NCI-H345 treated with DMSO at 0.1 percent for 48 hours (cell line): ENCODE measurements around the gene SERTAD4.
A peak's percentile ranks its signal among the peaks of the same experiment; 100 is the strongest.
"Not testable (repeated sequence)": the region's sequence is repeated elsewhere in the genome, so short reads cannot be mapped to it uniquely, and the experiment has no call there.

Source experiments
- DNase-seq: peaks from one replicate; lab custom pipeline; 2025; ENCODE audit not compliant: unreplicated experiment; lab: John Stamatoyannopoulos, UW

Gene SERTAD4

DNA sequence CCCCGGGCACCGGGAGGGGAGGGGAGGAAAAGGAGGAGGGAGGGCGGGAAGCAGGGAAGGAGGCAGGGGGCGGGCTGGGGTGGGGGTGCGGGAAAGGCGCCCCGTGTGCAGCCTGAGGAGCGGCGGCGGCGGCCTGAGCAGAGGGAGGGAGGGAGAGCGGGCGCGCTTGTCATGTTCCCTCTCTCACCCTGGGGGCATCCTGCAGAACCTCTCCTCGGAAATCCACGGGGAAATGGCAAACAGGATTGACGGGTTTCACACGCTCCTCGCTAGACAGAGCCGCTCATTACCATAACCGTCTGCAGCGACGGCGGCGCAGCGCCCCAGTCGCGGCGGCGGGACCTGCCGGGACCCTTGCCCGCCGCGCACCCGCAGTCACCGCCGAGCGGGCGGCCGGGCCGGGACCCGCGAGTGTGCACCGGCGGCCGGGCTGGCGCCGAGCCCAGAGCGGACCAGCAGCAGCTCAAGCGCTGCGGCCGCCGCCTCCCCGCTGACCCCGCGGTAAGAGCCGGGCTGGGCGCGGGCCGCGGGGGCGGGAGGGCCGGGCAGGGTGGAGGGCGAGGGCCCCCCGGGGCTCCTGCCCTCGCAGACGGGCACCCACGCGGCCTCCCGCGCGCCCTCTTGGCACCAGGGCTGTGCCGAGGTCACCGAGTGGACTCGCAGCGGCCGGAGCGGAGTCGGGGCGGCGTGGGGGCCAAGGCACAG, at the start of gene SERTAD4:
Gene SERTAD4, plus strand, starts transcription at position 286 of the 705 bp plus-strand sequence. CDS start 5,165 bp downstream, outside the sequence.
- peak; percentile 45 for DNase-seq

DNA sequence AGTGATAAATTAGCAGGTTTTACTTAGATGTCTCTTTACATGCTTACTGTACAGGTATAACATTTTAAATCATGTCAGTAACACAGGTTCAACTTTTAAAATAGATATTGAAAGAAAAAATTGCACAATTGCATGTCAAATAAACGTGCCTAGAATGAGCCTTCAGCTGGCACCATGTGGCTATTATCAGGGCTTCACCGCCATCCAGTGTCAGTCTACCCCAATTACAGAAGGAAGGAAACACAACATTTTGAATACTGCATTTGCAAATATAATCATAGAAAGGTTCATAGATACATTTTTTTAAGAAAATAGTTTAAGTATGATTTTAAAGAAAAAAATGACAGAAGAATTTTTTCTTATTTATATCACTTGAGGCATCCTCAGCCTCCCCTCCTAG, 47.5 kb upstream of the SERTAD4 start:
- DNase-seq, result no peak

DNA sequence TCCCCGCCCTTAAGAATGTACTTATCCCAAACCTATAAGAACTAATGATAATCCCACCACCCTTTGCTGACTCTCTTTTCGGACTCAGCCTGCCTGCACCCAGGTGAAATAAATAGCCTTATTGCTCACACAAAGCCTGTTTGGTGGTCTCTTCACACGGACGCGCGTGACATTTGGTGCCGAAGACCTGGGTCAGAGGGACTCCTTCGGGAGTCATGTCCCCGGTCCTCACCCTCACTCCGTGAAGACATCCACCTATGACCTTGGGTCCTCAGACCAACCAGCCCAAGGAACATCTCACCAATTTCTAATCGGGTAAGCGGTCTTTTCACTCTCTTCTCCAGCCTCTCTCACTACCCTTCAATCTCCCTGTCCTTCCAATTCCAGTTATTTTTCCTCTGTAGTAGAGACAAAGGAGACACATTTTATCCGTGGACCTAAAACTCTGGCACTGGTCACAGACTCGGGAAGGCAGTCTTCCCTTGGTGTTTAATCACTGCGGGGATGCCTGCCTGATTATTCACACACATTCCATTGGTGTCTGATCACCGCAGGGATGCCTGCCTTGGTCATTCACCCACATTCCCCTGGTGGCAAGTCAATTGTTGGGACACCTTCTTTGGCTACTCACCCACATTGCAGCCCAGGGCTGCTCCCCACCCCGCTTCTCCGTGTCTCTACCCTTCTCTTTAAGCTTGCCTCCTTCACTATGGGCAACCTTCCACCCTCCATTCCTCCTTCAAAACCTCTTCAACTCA, 44.6 kb upstream of the SERTAD4 start:
- not testable (repeated sequence) for DNase-seq

DNA sequence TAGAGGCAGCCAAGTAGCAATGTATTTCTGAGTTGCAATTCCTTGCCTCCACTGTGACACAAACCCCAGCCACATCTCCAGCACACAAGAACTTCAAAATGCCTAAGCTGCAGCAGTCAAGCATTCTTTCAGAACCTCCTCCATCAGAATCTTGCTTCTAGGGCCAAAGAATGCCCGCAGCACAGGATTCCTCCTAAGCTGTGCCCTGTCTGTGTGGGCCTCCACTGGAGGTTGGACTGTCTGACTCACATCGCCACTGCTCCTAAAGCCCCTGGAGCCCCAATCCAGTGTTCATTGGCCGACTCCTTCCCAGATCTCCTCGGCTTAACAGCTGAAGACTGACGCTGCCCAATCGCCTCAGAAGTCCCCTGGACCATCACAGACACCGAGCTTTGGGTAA, 43.2 kb upstream of the SERTAD4 start:
- no peak for DNase-seq

DNA sequence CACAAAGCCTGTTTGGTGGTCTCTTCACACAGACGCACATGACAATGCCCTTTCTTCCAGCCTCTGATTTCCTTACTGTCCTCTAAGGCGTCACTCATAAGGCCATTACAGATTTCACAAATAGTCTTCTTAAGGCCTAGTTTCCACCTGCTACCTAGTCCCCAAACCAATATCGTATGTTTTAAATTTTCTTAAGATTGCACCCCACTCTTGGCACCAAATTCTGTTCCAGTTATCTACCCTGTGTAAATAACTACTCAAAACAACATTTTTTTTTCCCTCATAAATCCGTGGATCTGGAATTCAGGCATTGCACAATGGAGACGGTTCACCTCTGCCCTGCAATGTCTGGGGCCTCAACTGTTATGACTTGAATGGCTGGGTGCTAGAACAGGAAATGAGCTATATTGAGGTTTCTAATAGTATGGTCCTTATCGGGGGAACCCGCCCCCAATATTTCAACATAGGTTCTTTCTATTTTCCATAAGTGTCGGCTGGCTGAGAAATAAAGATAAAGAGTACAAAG, 36.9 kb upstream of the SERTAD4 start:
- no peak for DNase-seq

DNA sequence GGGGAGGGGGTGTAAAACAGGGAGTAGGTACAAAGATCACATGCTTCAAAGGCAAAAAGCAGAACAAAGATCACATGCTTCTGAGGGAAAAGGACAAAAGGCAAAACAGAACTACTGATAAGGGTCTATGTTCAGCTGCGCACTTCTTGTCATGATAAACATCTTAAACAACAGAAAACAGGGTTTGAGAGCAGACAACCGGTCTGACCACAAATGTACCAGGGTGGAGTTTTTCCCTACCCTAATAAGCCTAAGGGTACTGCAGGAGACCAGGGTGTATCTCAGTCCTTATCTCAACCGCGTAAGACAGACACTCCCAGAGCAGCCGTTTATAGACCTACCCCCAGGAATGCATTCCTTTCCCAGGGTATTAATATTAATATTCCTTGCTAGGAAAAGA, 36.3 kb upstream of the SERTAD4 start:
- not testable (repeated sequence) for DNase-seq

DNA sequence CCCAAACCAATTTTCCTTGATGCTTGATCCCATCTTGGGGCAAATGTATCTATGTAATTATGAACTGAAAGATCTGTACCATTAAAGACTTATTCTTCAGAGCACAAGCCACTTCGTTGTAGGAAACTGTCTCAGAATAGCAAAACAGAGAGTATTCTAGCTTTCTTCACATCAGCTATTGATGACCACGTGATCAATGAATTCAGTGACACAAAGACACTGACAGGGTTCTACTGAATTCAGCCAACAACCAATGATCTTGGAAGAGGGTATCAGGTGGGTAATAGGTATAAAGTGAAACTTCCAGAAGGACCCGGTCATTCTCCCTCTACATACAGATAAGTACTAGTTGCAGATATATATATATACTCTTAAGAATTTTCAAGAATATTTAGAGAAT, 33.8 kb upstream of the SERTAD4 start:
- DNase-seq, result no peak

DNA sequence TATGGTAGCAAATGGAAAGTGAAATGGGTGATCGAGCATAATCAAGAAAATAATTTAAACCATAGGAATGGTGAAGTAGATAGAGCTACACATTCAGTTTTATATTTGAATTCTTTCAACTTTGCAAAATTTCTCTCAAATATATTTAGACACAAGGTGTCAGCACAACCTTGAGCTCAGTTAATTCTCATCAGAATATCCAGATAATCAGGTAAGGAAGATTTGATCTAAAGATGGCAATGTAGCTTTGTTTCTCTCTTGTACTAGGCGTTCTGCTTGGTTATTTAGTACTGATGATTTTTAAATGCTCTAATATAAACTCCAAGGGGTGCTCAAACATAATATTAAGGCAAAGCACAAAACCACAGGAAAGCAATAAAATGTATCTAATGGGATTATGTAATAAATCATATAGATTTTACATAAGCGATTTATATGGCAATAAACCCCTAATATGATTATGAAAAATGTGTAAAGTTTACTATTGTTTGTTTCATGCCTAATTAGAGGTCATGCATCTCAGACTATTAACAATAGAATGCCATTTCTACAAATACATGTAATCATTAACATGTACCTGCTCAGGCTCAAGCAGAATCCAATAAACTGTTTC, 32.4 kb upstream of the SERTAD4 start:
- no peak for DNase-seq

DNA sequence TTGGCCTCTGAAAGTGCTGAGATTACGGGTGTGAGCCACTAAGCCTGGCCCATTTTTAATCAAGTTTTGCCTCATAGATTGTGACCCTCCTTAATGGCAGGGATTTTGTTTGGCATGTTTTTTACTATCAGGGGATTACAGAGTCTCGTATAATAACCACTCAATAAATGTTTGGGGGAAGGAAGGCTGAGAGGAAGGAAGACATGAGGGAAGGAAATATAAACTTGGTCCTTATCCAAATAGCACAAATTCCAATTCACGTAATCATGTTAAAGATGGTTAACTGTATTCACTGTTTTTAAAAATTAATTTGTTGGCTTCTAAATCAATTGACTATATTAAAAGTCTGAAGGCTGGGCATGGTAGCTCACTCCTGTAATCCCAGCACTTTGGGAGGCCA, 30.9 kb upstream of the SERTAD4 start:
- DNase-seq, result no peak

DNA sequence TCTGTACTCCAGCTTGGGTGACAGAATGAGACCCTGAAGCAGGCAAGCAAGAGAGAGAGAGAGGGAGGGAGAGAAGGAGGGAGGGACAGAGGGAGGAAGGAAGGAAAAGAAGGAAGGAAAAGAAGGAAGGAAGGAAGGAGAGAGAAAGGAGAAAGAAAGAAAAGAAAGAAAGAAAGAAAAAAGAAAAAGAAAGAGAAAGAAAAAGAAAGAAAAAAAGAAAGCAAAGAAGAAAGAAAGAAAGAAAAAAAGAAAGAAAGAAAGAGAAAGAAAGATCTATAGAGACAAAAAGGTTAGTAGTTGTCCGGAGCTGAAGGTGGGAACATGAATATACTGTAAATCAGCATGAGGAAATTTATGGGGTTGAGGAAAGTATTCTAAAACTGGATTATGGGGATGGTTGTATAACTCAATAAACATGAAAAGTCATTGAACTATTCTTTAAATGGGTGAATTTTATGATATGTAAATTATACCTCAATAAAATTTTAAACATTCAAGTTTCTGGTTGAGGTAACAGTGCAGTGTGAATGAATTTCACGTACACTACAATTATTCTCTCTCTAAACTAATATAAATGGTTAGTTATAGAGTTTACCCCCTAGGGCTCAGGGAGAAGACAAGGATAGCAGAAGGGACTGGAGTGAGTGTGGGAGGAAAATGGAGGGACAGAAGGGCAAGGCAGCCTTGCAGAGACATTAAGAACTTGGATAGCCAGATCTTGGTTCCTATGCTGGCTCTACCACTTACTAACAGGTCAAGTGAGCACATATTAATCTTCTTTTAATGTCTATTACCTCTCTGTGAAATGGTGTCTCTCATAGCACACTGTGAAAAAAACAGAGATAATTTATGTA, 24.8 kb upstream of the SERTAD4 start:
- no peak for DNase-seq

DNA sequence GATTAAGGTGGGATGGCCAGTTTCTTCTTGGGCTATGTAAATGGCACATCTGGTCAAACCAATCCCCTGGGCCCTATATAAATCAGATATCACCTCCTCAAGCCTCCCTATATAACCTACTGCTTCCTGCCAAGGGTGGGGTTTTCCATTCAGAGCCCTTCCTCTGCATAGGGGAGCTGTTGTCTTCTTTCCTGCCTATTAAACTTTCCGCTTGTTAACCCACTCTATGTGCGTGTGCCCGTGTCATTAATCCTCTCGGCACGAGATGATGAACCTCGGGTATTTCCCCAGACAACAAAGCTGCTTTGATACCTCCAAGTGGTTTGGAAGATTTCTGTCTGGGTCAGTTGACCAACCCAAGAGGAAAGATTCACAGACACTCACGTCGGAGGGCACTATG, 19.3 kb upstream of the SERTAD4 start:
- no peak for DNase-seq

DNA sequence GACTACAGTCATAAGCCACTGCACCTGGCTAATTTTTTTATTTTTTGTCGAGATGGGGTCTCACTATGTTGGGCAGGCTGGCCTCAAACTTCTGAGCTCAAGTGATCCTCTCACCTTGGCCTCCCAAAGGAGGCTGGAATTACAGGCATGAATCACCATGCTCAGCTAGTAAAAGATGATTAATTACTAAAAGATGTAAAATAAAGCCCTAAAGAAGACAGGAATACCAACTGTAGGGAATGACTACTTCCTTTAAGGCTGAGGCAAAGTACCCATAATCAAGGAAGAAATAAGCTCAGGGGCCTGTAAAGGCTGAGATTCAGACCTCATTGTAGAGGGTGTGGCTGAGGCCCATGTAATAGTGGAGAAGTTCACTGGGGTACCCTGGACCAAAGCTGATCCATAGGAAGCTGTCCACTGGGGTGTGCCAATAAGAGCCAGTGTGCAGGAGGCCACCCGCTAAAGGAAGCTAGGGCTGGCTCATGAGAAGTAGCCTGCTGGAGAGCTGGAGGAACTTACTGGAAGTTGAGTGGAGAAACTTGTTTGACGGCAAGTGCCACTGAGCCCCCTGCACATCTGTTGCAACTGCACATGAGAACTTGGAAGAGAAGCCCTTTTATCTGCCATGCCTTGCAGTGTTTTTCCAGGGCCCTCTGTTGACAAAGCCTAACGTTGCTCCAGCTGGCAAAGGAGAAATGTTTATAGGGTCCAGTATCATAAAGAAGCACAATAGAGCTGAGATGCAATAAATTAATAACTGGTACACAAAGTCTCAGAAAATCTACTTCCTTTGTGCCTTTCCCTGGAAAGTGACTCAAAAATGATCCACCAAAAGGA, 17.8 kb upstream of the SERTAD4 start:
- DNase-seq, result no peak

DNA sequence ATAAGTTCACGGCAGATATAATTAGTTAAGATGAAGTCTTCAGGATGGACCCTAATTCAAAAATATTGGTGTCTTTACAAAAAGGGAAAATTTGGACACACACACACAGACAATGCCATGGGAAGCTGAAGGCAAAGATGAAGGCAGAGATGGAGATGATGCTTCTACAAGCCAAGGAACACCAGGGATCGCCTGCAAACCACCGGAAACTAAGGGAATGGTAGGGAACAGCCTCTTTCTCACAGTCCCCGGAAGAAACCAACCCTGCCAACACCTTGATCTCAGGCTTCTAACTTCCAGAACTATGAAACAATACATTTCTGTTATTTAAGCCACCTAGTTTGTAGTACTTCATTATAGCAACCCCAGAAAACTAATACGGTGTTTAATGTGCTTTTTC, 15.1 kb upstream of the SERTAD4 start:
- no peak for DNase-seq

DNA sequence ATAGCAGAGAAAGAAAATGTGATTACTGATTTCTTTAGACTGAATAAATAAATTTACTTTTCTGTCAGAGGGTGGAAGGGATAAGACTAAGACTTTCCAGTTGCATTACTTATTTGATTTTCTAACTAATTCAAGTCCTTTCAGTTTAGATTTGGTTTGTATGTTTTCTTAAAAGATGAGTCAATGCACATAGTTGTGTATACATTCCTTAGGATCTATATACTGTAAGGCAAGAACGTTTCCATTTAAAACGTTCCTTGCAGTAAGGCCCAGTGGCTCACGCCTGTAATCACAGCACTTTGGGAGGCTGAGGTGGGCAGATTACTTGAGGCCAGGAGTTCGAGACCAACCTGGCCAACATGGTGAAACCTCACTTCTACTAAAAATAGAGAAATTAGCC, 14.5 kb upstream of the SERTAD4 start:
- no peak for DNase-seq

DNA sequence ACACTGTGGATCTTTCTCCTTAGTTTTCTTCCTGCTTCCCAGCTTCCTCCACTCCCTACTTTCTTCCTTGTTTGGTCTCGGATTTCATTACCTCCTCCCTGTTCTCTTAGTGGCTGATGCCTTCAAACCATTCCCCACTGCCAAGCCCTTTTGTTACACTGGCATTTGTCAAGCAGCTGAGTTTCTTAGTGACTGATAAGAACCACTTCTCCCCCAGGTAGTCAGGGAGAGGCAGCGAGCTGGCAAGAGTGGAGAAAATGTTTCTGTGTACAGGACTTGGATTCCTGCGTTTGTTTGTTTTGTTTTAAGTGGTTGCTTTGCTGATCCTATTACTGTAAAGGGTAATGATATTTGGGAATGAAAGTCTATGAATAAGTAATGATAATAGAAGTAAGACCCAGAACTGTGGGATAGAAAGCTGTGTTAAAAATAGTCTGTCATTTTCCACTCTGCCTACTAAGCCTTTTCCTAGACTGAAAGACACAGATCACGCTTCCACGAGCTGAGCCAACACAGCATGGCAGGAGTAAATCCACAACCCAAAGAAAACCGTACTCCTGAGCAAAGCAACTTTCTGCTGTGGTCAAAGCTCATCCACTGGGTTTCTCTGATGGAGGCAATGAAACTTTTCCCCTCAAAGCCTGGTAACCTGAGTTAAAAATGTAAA, 10.1 kb upstream of the SERTAD4 start:
- DNase-seq, result peak; percentile 36

DNA sequence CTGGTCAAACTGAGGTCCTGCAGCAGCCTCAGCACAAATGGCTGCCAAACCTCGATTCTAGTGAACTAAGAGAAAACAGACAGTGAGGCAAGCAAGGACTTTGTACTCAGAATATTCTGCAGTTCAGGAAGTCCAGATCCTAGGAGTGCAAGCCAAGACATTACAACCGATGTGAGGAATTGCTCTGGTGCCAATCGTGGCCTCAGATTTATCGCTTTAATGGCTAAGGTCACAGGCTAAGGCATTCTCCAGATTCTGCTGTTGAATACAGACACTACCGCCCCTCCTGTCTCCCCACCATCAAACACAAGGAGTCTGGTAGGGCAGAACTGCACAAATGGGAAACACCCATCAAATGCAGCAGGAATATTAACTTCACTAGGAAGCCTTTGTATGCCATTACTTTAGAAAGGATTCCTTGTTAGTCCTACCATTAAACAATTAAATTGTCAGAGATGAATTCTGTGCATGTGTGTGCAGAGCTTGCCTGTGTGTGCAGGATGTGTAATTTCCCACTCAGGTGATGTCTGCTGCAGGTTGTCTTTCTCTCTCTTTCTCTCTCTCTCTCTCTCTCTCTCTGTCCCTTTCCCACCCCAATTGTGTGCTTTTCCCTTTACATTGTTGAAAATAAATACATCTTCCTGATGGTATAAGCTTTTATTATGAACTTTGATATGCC, 9.2 kb upstream of the SERTAD4 start:
- DNase-seq, result no peak

DNA sequence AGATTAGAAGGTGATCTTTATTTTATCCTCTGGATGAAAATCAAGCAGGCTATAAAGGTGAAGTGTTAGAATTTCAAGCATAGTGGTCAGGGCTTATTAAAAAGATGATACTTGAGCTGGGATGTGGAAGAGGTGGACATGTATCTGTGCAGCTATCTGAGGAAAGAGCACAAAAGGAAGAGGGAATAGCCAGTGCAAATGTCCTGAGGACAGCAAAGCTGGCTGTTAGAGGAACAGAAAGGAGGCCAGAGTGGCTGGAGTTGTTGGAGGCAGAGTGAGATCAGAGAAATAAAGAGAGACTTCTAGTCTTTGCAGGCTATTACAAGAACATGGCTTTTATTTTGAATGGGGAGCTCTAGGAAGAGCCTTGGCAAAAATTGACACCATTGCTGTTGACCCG, 4.4 kb upstream of the SERTAD4 start:
- DNase-seq, result no peak

DNA sequence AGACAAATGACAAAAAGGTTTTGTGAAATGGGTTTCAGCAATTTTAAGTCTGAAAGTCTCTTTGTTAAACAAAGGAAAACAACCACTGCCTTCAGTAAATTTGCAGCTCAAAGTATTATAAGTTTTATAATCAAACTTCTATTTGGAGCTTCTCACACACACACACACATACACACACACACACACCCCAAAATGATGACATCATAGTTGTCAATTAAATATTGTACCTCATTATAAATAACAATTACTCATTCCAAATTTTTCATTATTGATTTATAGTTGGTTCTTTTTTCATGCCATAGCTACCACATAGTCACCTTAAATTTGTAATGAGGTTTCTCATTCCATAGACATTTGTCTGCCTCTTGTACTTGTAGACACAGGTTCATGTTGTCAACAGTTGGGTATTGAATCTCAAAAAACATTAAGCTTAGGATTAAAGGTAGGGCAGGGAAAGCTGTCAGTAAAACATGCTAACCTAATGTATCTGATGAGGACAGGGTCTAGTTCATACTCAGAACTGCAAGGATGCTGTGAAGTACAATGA, 2.4 kb upstream of the SERTAD4 start:
- DNase-seq, result no peak
